CD4-positive, alpha-beta T cell treated with Interleukin-21 for 1 hour (primary cell): Measurements from ENCODE around the gene POFUT2.
A peak's percentile ranks its signal among the peaks of the same experiment; 100 is the strongest.

Experiments used
- DNase-seq: peaks from one replicate; pipeline ENCODE4 v3.0.0-alpha.2; 2020

POFUT2 gene

DNA sequence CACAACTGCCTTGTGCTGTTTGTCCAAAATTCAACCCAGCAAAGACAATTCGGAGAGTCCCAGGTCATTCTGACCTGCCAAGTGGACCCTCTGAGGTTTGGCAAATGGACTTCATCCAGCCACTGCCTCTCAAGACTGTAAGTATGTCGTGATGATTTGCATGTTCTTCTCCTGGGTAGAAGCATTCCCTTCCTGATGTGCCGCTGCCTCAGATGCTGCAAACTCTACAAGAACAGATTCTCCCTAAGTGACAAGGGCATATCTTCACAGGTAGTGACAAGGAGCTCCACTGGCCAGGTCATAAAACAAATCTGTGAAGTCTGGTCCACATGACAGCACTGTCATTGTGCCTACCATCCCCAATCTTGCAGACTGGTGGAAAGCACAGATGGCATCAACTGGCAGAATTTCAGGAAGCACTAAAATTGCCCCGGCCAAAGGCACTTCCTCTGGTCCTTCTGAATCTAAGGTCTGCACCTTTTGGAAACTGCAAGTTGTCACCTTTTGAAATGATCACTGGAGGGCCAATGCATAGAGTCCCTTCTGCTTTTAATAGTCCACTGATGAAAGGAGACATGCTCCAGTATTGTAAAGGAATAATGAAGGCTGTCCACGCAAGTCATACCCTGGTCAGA, 27.4 kb downstream of the POFUT2 start:
- no peak for DNase-seq

DNA sequence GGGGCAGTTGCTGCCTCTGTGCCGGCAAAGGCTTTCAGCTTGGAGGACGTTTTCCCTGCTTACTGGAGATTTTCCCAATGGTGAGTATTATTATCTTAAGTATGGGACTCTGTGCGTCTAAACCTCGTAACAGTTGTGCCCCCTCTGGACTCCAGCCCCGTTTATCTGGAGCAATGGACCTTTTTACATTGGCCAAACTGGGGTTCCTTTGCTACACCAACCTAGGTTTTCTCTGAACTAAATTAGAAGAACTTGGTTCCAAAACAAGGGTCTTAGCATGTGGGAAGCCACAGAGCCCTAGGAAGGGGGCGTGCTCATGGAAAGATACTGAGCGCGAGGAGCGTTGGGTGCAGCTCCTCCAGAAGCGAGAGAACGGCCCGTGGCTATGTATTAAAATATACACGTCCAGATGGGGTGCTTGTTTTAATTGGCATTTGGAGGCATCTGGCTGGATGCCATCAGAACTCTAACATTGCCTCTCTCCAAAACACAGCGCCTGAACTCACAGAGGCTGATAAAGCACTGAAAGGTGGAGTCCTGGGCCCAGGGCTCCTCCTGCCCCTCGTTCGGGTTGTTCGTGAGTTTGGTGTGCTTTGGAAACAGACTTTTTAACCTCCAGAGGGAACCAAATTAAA, 28.4 kb downstream of the POFUT2 start:
- no peak for DNase-seq

DNA sequence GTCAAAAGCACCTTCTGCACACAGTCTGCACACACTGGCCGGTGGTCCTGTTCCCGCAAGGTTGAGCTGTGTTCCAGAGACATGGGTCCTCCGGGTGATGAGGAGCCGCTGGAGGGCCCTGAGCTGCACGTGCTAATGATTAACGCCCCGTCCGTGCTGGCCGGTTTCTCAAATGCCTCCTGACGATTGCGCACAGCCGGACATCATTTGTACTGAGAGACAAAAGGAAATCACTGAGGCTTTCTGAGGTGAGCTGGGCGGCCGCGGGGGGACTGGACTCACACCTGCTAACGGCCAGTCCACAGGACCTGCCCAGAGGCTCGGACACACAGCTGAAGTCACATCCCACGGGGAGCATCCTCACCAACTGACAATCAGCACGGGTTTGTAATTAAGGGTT, 29.2 kb downstream of the POFUT2 start:
- no peak for DNase-seq

DNA sequence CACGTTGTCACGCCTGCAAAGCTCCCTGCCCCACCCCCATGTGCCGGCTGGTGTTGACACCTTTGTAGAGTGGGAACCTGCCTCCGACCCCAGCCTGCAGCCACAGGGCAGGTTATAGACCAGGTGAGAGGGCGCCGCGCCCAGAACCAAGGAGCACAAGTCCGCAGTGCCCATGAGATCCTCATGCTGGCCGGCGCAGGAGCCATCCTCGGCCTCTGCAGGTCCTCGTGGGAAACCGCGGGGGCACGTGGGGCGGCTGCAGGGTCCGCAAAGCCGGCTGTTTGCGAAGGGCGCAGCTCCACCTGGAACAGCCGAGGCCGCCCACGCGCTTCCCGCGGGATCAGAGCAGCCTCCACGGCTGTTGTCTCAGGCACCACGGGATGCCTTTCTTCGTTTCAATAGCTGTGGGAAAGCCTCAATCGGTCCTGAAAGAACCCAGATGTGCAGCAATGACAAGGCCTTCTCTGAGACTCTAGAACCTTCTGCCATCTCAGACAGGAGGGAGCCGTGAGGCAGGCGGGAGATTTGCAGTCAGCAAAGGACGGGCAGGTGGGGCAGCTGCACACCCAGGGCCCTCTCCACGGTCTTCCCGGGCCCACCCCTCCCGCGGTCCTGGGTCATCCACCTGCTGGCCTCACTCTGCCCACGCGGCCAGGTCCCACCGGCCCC, 29.9 kb downstream of the POFUT2 start:
- DNase-seq: no peak

DNA sequence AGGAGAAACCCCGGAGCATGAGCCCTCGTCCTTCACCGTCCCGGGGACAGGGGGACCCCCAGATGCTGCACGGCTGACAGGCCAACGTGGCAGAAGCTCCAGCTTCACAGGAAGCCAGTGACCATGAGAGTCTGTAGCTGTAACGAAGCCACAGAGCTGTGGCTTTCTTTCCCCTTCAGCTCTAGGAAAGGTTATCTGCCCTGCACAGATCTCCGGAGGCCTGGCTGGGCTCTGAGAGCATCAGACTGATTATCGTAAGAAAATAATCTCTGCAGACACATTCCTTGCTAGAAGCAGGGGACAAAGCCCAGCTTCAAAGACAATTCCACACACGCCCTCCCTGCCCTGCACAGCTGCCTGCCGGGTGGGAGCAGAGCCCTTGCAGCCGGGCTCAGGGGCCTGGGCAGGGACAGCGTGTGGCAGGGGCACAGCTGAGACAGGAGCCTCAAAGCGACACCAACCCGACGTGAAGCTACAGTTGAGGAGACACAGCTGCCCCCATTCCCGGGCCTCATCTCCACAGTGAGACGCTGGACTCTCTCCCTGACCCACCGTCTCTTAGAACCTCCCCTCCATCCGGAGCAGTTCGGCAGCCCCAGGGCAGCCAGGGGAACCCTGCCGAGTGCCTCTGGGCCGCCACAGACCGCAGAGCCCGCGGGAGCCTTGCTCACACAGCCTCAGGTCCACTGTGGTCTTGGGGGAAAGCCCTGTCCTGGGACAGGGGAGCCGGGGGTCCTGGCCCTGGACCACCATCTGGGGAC, 30.6 kb downstream of the POFUT2 start:
- peak; percentile 15 for DNase-seq

DNA sequence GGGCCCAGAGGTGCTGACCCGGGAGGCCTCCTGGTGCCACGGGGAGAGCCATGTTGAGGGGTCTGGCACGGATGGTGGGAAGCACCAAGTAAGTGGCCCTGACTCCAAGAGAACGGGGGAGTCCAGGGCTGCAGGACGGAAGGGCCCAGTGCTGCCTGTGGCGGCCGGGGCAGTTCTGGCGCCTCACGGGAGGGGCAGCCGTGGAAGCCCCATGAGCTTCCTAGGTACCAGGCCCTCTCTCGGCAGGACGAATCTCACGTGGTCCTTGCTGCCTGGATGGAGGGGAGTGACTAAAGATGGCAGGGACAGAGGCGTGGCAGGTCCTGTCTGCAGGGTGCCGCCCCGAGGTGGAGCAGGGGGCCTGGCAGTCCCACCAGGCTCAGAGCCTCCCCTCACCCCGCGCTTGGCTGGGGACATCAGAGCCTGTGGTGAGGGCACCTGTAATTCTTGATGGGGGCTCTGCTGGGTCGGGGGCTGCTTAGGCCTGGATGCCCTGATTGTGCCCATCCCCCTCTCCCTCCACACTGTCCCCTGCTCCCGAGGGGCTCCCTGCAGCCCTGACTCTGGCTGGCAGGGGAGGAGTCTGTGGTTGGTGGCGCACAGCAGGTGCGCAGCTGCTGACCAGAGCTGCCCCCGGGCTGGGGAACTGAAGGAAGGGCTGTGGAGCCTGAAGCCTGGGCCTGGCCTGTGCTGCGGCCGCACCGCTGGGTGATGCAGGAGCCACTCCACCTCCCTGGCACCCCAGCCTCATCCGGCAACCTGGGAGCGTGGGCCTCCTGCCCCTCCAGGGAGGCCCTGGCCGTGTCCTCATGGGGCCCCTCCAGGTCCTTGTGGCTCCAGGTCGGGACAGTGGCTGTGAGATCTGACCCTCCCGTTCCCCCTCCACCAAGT, 31.4 kb downstream of the POFUT2 start:
- DNase-seq: no peak

DNA sequence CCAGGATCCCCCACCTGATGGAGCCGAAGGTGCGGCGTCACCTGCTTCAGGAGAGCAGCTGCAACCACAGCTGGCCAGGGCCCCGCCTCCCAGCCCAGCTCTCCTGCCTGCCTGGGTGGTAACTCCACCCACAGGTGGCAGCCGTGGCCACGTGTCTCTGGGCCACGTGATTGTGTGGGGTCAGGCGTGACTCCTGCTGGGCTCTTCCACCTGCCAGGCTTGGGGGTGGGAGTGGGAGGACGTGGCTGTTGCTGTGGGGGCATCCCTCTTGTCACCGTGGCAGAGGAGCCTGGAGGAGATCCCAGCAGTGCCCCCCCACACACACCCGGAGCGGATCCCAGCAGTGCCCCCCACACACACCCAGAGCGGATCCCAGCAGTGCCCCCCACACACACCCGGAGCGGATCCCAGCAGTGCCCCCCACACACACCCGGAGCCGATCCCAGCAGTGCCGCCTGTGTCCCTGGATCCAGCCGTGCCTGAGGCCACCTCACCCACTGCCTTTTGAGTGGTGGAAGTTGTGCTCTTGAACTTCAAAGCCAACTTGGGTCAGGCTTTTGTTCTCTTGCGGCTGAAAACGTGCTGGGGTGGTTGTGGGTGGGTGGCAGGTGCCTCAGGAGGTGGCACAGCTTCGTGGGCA, 32.2 kb downstream of the POFUT2 start:
- peak; percentile 58 for DNase-seq

DNA sequence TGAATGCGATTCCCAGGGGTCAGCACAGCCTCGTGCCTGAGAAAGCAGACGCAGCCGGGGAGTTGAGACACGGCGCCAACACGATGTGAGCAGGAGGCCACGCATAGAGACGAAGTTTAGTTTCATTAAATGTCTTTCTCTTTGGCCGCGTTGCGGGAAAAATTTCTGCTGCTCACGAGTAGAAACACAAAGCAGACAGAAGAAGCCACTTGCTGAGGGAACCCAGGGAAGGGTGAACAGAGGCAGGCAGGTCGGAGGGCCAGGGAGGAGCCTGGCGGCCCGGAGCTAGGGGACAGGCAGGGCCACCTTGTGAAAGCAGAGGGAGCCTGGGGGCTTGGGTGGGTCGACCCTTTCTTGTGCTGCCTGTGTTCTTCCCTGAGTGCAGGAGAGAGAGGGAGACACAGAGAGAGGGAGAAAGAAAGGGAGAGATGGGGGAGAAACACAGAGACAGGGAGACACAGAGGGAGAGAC, 33.2 kb downstream of the POFUT2 start:
- no peak for DNase-seq

DNA sequence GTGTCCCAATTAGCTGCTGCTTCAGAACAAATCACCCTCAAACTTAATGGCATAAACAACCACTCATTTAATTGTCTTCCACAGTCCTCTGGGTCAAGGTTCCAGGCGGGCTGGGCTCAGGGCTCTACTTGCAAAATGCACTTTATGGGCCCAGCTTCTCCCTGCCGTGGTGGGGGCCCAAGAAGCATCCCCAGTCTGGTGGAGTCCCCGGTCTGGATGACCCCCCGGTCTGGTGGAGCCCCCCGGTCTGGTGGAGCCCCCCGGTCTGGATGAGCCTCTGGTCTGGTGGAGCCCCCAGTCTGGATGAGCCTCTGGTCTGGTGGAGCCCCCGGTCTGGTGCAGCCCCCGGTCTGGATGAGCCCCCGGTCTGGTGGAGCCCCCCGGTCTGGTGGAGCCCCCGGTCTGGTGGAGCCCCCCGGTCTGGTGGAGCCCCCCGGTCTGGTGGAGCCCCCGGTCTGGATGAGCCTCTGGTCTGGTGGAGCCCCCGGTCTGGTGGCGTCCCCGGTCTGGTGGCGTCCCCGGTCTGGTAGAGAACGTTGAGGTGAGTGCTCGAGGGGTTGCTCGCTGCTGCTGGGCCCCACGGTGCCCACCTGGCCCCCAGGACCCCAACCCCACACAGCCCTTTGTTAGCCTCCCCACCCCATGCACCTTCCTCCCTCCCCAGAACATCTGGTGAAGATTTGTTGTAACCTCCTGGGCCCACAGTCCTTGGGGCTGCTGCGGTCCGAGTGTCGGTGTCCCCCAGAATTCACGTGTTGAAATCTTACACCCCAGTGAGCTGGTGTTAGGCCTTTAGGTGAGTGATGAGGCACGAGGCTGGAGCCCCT, 33.8 kb downstream of the POFUT2 start:
- DNase-seq: no peak

DNA sequence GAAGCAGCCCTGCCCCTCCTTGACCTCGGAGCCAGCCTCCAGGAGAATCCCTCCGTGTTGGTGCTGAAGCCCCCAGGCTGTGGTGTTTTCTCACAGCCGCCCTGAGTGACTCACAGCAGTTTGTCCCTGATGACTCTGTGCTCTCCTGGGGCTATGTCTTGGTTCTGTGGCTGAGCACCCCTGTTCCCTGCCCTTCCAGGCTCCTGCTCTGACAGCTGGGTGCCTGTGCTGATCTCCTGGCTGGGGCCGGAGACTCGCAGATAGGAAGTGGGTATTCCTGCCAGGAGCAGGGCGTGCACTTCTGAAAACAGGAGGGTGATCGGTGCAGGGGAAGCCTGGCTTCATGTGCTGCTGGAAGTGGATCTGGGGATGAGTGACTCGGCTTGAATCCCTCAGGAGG, 34.5 kb downstream of the POFUT2 start:
- no peak for DNase-seq

DNA sequence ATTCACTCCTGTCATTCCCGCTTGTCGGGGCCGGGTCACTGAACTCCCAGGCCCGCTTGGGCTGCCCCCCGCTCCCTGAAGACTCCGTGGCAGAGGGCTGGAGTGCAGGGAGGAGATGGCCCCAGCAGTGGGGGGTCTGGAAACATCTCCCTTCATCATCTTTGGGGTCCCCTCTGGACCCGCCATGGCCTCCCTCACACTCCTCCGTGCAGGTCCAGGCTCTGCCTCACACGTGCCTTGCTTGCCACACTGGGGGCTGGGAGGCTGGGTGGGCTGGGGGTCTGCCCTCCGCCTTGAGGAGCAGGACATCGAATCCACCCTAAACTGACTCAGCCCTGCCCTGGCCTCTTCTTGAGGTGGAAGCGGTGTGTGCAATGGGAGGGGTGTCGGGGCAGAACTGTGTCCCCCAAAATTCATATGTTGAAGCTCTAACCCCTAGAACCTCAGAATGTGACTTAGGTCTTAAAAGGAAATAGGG, 35.2 kb downstream of the POFUT2 start:
- no peak for DNase-seq

DNA sequence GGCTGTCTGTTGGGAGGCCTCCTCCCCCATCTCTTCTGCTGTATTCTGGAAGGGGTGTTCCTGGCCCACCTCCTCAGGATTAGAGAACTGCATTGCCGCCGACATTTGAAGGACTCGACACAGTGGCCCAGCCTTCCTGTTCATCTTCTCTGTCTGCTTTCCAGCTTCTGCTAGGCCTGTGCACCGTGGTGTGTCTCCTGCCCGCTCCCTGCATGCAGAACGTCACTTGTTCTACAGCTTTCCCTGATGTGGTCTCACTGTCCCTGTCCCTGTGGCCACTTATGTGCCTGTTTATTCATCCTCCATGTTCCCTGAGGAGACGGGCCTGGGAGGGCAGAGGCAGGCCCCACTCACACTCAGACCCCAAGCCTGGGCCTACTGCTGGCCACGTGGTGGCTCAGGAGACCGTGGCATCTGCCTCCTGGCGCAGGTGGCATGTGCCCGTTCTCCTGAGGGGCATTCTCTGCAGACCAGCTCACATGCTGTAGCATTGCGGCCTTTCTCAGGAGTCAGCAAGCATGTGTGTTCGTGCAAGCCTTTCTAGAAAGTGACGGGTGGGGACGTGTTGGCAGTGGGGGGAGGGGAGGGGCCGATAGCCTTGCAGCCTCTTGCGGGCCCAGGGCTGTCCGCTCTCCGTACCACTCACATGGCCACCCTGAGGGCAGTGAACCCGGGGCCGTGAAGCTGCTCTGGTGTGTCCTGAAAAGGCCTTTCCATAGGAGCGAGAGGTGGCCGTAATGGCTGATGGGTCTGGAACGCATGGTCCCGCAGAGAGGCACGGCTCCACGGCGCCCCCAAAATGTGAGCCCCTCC, 35.9 kb downstream of the POFUT2 start:
- DNase-seq: no peak

DNA sequence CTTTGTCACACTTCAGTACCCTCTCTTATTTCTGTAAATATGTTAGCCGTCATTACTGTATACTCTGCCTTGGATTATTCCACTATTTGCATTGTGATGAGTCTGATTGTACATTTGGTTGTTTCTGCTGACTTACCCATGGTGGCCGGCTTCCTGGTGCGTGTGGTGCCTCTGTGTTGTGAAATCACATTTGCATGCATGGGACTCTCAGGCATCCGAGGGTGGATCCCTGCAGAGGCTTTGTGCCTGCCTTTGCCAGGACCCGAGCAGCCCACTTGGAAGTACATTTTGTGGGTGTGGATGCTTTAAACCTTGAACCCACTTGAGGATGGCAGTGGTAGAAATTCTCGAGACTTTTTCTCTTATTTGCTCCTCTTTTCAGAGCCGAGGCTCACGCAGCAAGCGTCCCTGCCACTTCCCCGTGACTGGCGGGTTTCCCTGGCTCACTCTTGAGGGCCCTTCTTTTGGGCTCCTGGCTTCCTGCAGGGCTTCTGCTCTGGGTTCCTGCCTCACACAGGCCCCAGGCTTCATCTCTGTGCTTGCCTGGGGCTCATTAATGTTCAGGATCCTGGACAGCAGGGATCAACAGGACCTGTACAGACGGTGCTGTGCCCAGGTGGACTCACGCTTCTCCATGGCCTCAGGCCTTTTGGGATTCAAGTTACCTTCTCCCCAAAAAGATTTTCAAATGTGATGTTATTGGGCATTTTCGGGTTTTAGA, 36.6 kb downstream of the POFUT2 start:
- no peak for DNase-seq

DNA sequence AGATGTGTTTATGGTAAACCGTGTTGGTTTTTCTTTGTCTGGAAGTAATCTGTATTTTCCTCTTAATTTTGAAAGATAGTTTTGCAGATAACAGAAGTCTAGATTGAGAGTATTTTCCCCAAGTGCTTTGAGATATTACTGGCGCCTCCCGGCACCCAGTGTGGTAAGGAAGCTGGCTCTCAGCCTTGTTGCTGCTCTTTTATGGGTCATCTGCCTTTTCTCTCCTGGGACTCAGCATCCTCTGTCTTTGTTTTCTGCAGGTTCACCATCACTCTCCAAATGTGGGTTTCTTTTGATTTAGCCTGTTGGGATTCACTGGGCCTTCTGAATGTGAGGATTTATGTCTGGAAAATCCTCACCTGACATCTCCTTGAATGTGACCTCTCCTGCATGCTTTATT, 37.4 kb downstream of the POFUT2 start:
- no peak for DNase-seq

DNA sequence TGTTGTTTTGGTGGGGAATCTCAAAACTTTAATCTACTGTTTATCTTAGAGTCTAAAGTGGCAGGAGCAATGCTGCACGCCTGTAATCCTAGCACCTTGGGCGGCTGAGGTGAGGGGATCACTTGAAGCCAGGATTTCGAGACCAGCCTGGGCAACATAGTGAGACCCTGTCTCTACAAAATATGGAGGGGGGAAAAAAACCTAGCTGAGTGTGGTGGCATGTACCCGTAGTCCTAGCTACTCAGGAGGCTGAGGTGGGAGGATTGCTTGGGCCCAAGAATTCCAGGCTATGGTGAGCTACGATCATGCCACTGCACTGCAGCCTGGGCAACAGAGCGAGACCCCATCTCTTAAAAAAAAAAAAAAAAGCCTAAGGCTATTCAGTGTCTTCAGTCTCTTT, 38.1 kb downstream of the POFUT2 start:
- no peak for DNase-seq

DNA sequence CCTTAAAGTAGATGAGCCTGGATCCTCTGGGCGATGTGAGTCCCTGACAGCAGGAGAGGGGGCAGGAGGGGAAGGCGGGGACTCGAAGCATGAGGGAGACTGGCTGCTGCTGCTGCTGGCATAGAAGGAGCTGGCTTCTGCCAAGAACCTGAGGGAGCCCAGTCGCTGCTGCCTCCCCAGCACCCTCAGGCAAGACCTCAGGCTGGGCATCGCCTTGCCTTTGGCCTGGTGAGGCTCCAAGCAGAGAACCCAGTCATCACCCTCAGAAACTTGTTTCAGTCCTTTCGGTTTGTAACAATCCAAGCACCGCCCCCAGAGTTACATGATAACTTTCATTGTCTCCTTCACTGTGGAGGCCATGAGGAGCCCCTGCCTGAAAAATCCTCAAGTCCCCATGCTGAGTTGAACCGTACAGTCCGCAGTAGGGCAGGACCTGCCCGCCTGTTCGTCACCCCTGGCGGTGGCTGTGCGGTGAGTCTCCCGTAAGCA, 38.8 kb downstream of the POFUT2 start:
- DNase-seq: no peak

DNA sequence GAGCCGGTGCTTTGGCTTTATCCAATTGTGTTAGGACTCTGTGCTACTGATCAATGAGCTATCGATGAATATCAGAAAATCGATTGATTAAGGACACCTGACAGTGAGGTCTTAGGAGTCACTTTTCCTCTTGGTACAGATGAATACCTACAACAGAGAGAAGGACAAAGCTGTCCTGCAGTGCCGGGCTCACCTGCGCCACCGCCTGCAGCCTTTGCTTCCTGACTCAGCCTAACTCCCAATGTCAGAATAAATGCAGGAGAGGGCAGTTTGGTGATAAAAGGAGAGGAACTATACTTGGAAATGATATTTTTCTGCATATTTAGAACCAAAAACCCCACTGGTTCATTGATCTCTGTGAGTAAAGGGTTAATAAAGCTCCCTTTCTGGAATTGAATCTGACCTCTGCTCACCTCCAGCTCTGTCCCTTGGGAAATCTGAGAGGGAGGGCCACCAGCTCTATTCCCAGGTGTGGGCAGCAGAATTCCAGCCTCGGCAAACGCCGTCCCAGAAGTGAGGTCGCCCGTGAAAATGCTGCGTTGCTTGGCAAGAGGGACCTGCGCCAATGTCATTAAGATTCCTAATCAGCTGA, 39.3 kb downstream of the POFUT2 start:
- no peak for DNase-seq

DNA sequence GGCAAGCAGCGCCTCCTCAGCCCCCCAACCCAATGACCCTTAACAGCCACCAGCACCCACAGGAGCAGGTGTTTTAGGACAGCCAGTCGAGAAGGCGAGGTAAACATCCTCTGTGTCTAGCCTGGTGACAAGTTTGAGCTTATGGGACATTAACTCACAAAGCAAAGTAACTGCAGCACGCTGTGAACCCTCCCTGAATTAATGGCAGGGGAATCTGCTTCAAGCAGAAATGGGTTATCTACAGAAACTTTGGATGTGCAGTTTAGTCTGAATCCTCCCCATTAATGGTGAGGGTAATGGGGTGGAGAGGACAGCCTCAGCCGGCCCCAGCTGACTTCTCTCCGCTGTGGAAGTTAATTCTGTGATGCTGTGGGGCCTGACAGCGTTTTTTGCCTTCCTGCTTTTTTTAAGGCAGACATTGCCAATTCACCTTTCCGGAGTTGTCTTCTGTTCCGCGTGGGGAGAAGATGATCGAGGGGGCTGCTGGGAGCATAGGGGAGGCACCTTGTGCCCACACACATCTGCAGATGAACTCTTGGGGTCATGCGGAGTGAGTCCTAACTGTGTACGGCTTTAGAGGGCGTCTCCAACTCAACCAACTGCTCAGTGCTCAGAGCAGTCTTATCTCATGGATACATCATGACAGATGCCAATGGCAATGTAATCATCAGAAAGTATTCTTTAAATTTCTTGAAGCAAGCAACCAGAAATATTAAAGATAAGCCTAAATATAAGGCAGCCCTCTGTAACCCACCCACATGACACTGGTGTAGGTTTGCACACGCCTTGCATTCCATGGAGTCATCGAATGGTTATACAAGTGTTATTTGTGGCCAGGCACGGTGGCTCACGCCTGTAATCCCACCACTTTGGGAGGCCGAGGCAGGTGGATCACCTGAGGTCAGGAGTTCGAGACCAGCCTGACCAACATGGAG, 41.0 kb downstream of the POFUT2 start:
- DNase-seq: no peak
